ENCODE data around the gene SSTR3.

- TF ChIP-seq, protein P1, sequence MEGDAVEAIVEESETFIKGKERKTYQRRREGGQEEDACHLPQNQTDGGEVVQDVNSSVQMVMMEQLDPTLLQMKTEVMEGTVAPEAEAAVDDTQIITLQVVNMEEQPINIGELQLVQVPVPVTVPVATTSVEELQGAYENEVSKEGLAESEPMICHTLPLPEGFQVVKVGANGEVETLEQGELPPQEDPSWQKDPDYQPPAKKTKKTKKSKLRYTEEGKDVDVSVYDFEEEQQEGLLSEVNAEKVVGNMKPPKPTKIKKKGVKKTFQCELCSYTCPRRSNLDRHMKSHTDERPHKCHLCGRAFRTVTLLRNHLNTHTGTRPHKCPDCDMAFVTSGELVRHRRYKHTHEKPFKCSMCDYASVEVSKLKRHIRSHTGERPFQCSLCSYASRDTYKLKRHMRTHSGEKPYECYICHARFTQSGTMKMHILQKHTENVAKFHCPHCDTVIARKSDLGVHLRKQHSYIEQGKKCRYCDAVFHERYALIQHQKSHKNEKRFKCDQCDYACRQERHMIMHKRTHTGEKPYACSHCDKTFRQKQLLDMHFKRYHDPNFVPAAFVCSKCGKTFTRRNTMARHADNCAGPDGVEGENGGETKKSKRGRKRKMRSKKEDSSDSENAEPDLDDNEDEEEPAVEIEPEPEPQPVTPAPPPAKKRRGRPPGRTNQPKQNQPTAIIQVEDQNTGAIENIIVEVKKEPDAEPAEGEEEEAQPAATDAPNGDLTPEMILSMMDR (IDR thresholded peaks at IDR 0.05) = no peak
- TF ChIP-seq POLR2A (IDR thresholded peaks at IDR 0.05) = no peak
Observed at GRCh38 chr22:37205046-37205445, 7.2 kb downstream of the SSTR3 start.
